Measurements from ENCODE around the gene LCTL.

DNA sequence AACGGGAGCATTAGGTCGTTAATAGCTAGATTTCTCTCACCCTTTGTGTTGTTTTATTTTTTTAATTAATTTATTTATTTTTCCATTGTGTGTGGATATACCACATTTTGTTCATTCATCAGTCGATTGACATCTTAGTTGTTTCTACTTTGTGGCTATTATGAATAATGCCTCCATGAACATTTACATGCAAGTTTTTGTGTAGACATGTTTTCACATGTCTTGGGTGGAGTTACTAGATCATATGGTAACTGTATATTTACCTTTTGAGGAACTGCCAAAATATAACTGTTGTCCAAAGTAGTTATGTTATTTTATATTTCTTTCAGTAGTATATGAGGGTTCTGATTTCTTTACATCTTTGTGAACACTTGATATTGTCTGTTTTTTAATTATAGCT, 41.9 kb downstream of the LCTL start:
- TF ChIP-seq, protein P1, sequence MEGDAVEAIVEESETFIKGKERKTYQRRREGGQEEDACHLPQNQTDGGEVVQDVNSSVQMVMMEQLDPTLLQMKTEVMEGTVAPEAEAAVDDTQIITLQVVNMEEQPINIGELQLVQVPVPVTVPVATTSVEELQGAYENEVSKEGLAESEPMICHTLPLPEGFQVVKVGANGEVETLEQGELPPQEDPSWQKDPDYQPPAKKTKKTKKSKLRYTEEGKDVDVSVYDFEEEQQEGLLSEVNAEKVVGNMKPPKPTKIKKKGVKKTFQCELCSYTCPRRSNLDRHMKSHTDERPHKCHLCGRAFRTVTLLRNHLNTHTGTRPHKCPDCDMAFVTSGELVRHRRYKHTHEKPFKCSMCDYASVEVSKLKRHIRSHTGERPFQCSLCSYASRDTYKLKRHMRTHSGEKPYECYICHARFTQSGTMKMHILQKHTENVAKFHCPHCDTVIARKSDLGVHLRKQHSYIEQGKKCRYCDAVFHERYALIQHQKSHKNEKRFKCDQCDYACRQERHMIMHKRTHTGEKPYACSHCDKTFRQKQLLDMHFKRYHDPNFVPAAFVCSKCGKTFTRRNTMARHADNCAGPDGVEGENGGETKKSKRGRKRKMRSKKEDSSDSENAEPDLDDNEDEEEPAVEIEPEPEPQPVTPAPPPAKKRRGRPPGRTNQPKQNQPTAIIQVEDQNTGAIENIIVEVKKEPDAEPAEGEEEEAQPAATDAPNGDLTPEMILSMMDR (IDR thresholded peaks at IDR 0.05), result no peak
- no peak for TF ChIP-seq POLR2A (IDR thresholded peaks at IDR 0.05)
